H9 (cell line): Measurements from ENCODE around the gene SDK1. TPM values are rescaled to one million over a fixed set of nuclear protein-coding genes. Genes with fewer than 3 reads are reported as not detected.

Source experiments
- DNase-seq: peaks from one replicate; pipeline ENCODE4 v3.0.0-alpha.2; 2017
- H2AFZ ChIP-seq: one replicate; pipeline ENCODE4 v1.6.1; 2013; ENCODE audit warnings: mild to moderate bottlenecking, low read length, control low read depth, moderate library complexity
- H2AK5ac ChIP-seq: 2 replicates; pipeline ENCODE4 v1.6.1; 2013; ENCODE audit warnings: low read length, control low read depth, mixed read lengths; ENCODE audit not compliant: insufficient read length
- H2BK120ac ChIP-seq: one replicate; pipeline ENCODE4 v1.6.1; 2013; ENCODE audit warnings: low read depth, mild to moderate bottlenecking, low read length, control low read depth, inconsistent platforms; ENCODE audit not compliant: poor library complexity, severe bottlenecking
- H2BK12ac ChIP-seq: 2 replicates; pipeline ENCODE4 v1.6.1; 2013; ENCODE audit warnings: low read length, control low read depth, mixed read lengths, low read depth; ENCODE audit not compliant: insufficient read length
- H2BK15ac ChIP-seq: 2 replicates; pipeline ENCODE4 v1.6.1; 2013; ENCODE audit warnings: low read depth, low read length, control low read depth
- H2BK20ac ChIP-seq: one replicate; pipeline ENCODE4 v1.6.1; 2013; ENCODE audit warnings: low read depth, mild to moderate bottlenecking, low read length, control low read depth, inconsistent platforms; ENCODE audit not compliant: poor library complexity, severe bottlenecking
- H2BK5ac ChIP-seq: 2 replicates; pipeline ENCODE4 v1.6.1; 2013; ENCODE audit warnings: low read length, control low read depth, mixed read lengths; ENCODE audit not compliant: insufficient read length
- H3K14ac ChIP-seq: 2 replicates; pipeline ENCODE4 v1.6.1; 2013; ENCODE audit warnings: low read length, control low read depth; ENCODE audit not compliant: insufficient read depth
- H3K18ac ChIP-seq: 2 replicates; pipeline ENCODE4 v1.6.1; 2013; ENCODE audit warnings: low read depth, mild to moderate bottlenecking, mixed read lengths, low read length, control low read depth; ENCODE audit not compliant: insufficient read length
- H3K23ac ChIP-seq: 2 replicates; pipeline ENCODE4 v1.6.1; 2013; ENCODE audit warnings: low read length, control low read depth, mixed read lengths, low read depth; ENCODE audit not compliant: insufficient read length
- H3K23me2 ChIP-seq: 2 replicates; pipeline ENCODE4 v1.6.1; 2013; ENCODE audit warnings: low read depth, mild to moderate bottlenecking, mixed read lengths, low read length, control low read depth; ENCODE audit not compliant: insufficient read length, poor library complexity, severe bottlenecking
- H3K27ac ChIP-seq: 2 replicates; pipeline ENCODE4 v1.5.1; 2013; ENCODE audit warnings: low read length, control low read depth, mixed read lengths, low read depth; ENCODE audit not compliant: insufficient read length
- H3K27me3 ChIP-seq: 2 replicates; pipeline ENCODE4 v1.6.1; 2013; ENCODE audit warnings: low read length, control low read depth, inconsistent platforms; ENCODE audit not compliant: insufficient read depth
- H3K4ac ChIP-seq: 2 replicates; pipeline ENCODE4 v1.6.1; 2013; ENCODE audit warnings: low read depth, mild to moderate bottlenecking, control low read depth, inconsistent platforms, low read length, moderate library complexity
- H3K4me1 ChIP-seq: 2 replicates; pipeline ENCODE4 v1.6.1; 2013; ENCODE audit warnings: low read length, control low read depth, inconsistent platforms; ENCODE audit not compliant: insufficient read depth
- H3K4me2 ChIP-seq: 2 replicates; pipeline ENCODE4 v1.6.1; 2013; ENCODE audit warnings: low read length, control low read depth, mixed read lengths; ENCODE audit not compliant: insufficient read length, insufficient read depth
- H3K56ac ChIP-seq: 2 replicates; pipeline ENCODE4 v1.6.1; 2013; ENCODE audit warnings: low read depth, mild to moderate bottlenecking, mixed read lengths, low read length, control low read depth; ENCODE audit not compliant: insufficient read length
- H3K79me1 ChIP-seq: 2 replicates; pipeline ENCODE4 v1.6.1; 2013; ENCODE audit warnings: low read depth, mild to moderate bottlenecking, moderate library complexity, low read length, control low read depth, inconsistent platforms; ENCODE audit not compliant: insufficient read depth, poor library complexity, severe bottlenecking
- H3K79me2 ChIP-seq: 2 replicates; pipeline ENCODE4 v1.6.1; 2013; ENCODE audit warnings: low read length, control low read depth, inconsistent platforms; ENCODE audit not compliant: insufficient read depth
- H3K9ac ChIP-seq: 2 replicates; pipeline ENCODE4 v1.6.1; 2013; ENCODE audit warnings: low read length, control low read depth, mixed read lengths; ENCODE audit not compliant: insufficient read length; ENCODE audit errors: extremely low read depth
- H3K9me3 ChIP-seq: one replicate; pipeline ENCODE4 v1.6.1; 2013; ENCODE audit warnings: low read depth, low read length, inconsistent platforms; ENCODE audit not compliant: control insufficient read depth
- H3T11ph ChIP-seq: one replicate; pipeline ENCODE4 v1.6.1; 2013; ENCODE audit warnings: mild to moderate bottlenecking, low read length, control low read depth, inconsistent platforms
- H4K20me1 ChIP-seq: one replicate; pipeline ENCODE4 v1.6.1; 2013; ENCODE audit not compliant: control insufficient read depth, insufficient read length, insufficient read depth
- H4K5ac ChIP-seq: 2 replicates; pipeline ENCODE4 v1.6.1; 2013; ENCODE audit warnings: low read depth, mild to moderate bottlenecking, mixed read lengths, low read length, control low read depth; ENCODE audit not compliant: insufficient read length
- H4K8ac ChIP-seq: replicated peaks from 2 replicates; pipeline ENCODE4 v1.6.1; 2013; ENCODE audit warnings: low read length, control low read depth, mixed read lengths, low read depth; ENCODE audit not compliant: insufficient read length
- H4K91ac ChIP-seq: 2 replicates; pipeline ENCODE4 v1.6.1; 2013; ENCODE audit warnings: low read depth, mild to moderate bottlenecking, moderate library complexity, mixed read lengths, low read length, control low read depth; ENCODE audit not compliant: insufficient read length
- H3K27ac Mint-ChIP-seq, 3 experiments: 2 replicates in 2 of 3; 3 replicates in 1 of 3; pipeline ENCODE4 v1.8.0; 2020 to 2021; ENCODE audit warnings: mixed read lengths in 3 of 3, mild to moderate bottlenecking in 1 of 3, moderate library complexity in 1 of 3
- H3K27me3 Mint-ChIP-seq: 2 replicates; pipeline ENCODE4 v1.8.0; 2021; ENCODE audit warnings: low read depth, mild to moderate bottlenecking, moderate library complexity, mixed read lengths
- H3K36me3 Mint-ChIP-seq, 3 experiments: 2 replicates in 2 of 3; 3 replicates in 1 of 3; pipeline ENCODE4 v1.8.0; 2020 to 2021; ENCODE audit warnings: low read depth in 3 of 3, mixed read lengths in 3 of 3; ENCODE audit not compliant: insufficient read depth in 1 of 3
- H3K4me1 Mint-ChIP-seq, 2 experiments: 2 replicates each; pipeline ENCODE4 v1.8.0; 2020; ENCODE audit warnings: mixed read lengths in 2 of 2
- H3K4me3 Mint-ChIP-seq, 2 experiments: 2 replicates in 1 of 2; 3 replicates in 1 of 2; pipeline ENCODE4 v1.8.0; 2020 to 2021; ENCODE audit warnings: mild to moderate bottlenecking in 2 of 2, mixed read lengths in 2 of 2, moderate library complexity in 1 of 2
- H3K9me3 Mint-ChIP-seq, 2 experiments: 2 replicates in 1 of 2; 3 replicates in 1 of 2; pipeline ENCODE4 v1.8.0; 2020; ENCODE audit warnings: mild to moderate bottlenecking in 2 of 2, mixed read lengths in 2 of 2, moderate library complexity in 1 of 2
- WGBS: extraction: QIAGEN DNeasy Blood & Tissue Kit; methylation state at CpG from one replicate; pipeline ENCODE4 v1.1.7; 2013; ENCODE audit warnings: missing lambda C conversion rate, low lambda C conversion rate, mixed read lengths; ENCODE audit not compliant: insufficient read length; ENCODE audit errors: extremely low coverage; 5-methylcytosine and 5-hydroxymethylcytosine counted together
- total RNA-seq: library from RNA; stranded (reverse); gene quantifications from 2 replicates; pipeline ENCODE4 v1.2.1, GENCODE V29; 2021
- TF ChIP-seq, protein P1 (sequence below): fragments of 200-600 bp; sonication (generic); conservative IDR thresholded peaks from 3 replicates; pipeline ENCODE4 v1.8.0; 2021; ENCODE audit warnings: antibody characterized with exemption, mild to moderate bottlenecking

Gene SDK1
- total RNA-seq, 1 experiment from 2014 or later: 8.7 TPM

GRCh38 chr7:3309956-3310355 is 8.9 kb downstream of the SDK1 start:
- Histone ChIP-seq H2AFZ (no peak overlapping the region), H3K27me3 (no peaks in the 10 kb centered on the region), H2BK15ac (no peak overlapping the region), H2AK5ac (no peak overlapping the region), H2BK120ac (no peak overlapping the region), H4K20me1 (no peaks in the 10 kb centered on the region), H3K23ac (no peak overlapping the region), H3T11ph (no peak overlapping the region), H3K4ac (no peak overlapping the region), H3K9me3 (no peaks in the 10 kb centered on the region), H3K4me1 (no peaks in the 10 kb centered on the region; the same call in 1 of the 2 replicates), H2BK20ac (no peak overlapping the region), H4K5ac (no peak overlapping the region), H3K56ac (no peak overlapping the region), H4K8ac (no peak overlapping the region), H4K91ac (no peak overlapping the region), H3K79me1 (no peaks in the 10 kb centered on the region), H3K14ac (no peak overlapping the region), H2BK5ac (no peak overlapping the region), H3K18ac (no peak overlapping the region), H3K4me2 (no peak overlapping the region), H3K79me2 (peaks cover 2% of the 10 kb centered on the region; the same call in 1 of the 2 replicates), H2BK12ac (no peak overlapping the region), H3K23me2 (no peaks in the 10 kb centered on the region), H3K9ac (no peak overlapping the region), H3K27ac (no peak overlapping the region)
- Mint-ChIP-seq H3K9me3 (no peaks in the 10 kb centered on the region), H3K4me1 (peaks cover 8 to 12% of the 10 kb centered on the region in 2 experiments; a peak in 2 of 4 replicates), H3K4me3 (no peak overlapping the region), H3K27ac (no peak overlapping the region), H3K27me3 (no peaks in the 10 kb centered on the region; the same call in 1 of the 2 replicates), H3K36me3 (no peaks in the 10 kb centered on the region)
- DNase-seq: no peak
- TF ChIP-seq, protein P1, sequence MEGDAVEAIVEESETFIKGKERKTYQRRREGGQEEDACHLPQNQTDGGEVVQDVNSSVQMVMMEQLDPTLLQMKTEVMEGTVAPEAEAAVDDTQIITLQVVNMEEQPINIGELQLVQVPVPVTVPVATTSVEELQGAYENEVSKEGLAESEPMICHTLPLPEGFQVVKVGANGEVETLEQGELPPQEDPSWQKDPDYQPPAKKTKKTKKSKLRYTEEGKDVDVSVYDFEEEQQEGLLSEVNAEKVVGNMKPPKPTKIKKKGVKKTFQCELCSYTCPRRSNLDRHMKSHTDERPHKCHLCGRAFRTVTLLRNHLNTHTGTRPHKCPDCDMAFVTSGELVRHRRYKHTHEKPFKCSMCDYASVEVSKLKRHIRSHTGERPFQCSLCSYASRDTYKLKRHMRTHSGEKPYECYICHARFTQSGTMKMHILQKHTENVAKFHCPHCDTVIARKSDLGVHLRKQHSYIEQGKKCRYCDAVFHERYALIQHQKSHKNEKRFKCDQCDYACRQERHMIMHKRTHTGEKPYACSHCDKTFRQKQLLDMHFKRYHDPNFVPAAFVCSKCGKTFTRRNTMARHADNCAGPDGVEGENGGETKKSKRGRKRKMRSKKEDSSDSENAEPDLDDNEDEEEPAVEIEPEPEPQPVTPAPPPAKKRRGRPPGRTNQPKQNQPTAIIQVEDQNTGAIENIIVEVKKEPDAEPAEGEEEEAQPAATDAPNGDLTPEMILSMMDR: no peak
- WGBS: no CpG with 5 or more reads among the region's 1 CpG
